Epithelial cell of proximal tubule (primary cell): Measurements from ENCODE around the gene NPM1. TPM values are rescaled to one million over a fixed set of nuclear protein-coding genes. Genes with fewer than 3 reads are reported as not detected.
"Not testable (repeated sequence)": the region's sequence is repeated elsewhere in the genome, so short reads cannot be mapped to it uniquely, and the experiment has no call there.

Experiments used
- DNase-seq: peaks from one replicate; pipeline ENCODE4 v3.0.0-alpha.2; 2011; ENCODE audit warnings: low read depth
- H3K4me3 ChIP-seq: 2 replicates; pipeline ENCODE4 v1.5.1; 2011; ENCODE audit warnings: low read depth, mild to moderate bottlenecking, low read length
- total RNA-seq: library from RNA; depleted of rRNA; stranded (reverse); fragments of >200 nt; gene quantifications from 2 replicates; pipeline ENCODE4 v1.2.3, GENCODE V29; 2015
- TF ChIP-seq, protein P1 (sequence below): conservative IDR thresholded peaks from 2 replicates; pipeline ENCODE4 v1.5.1; 2012; ENCODE audit warnings: low read depth, mild to moderate bottlenecking, low read length

Gene NPM1
- total RNA-seq, 1 donor from 2014 or later = 1,693 TPM

GRCh38 chr5:171405615-171406014 lies 18.0 kb downstream of the NPM1 start:
- DNase-seq = no peak

GRCh38 chr5:171407234-171407633 lies 19.6 kb downstream of the NPM1 start:
- DNase-seq = no peak
- no peak overlapping the region for H3K4me3 ChIP-seq
- TF ChIP-seq, protein P1, sequence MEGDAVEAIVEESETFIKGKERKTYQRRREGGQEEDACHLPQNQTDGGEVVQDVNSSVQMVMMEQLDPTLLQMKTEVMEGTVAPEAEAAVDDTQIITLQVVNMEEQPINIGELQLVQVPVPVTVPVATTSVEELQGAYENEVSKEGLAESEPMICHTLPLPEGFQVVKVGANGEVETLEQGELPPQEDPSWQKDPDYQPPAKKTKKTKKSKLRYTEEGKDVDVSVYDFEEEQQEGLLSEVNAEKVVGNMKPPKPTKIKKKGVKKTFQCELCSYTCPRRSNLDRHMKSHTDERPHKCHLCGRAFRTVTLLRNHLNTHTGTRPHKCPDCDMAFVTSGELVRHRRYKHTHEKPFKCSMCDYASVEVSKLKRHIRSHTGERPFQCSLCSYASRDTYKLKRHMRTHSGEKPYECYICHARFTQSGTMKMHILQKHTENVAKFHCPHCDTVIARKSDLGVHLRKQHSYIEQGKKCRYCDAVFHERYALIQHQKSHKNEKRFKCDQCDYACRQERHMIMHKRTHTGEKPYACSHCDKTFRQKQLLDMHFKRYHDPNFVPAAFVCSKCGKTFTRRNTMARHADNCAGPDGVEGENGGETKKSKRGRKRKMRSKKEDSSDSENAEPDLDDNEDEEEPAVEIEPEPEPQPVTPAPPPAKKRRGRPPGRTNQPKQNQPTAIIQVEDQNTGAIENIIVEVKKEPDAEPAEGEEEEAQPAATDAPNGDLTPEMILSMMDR = no peak

More at GRCh38 chr5:171405615-171406014, 18.0 kb downstream of the NPM1 start:
- TF ChIP-seq, protein P1 = peak; percentile 46
- H3K4me3 ChIP-seq = no peak overlapping the region

DNA sequence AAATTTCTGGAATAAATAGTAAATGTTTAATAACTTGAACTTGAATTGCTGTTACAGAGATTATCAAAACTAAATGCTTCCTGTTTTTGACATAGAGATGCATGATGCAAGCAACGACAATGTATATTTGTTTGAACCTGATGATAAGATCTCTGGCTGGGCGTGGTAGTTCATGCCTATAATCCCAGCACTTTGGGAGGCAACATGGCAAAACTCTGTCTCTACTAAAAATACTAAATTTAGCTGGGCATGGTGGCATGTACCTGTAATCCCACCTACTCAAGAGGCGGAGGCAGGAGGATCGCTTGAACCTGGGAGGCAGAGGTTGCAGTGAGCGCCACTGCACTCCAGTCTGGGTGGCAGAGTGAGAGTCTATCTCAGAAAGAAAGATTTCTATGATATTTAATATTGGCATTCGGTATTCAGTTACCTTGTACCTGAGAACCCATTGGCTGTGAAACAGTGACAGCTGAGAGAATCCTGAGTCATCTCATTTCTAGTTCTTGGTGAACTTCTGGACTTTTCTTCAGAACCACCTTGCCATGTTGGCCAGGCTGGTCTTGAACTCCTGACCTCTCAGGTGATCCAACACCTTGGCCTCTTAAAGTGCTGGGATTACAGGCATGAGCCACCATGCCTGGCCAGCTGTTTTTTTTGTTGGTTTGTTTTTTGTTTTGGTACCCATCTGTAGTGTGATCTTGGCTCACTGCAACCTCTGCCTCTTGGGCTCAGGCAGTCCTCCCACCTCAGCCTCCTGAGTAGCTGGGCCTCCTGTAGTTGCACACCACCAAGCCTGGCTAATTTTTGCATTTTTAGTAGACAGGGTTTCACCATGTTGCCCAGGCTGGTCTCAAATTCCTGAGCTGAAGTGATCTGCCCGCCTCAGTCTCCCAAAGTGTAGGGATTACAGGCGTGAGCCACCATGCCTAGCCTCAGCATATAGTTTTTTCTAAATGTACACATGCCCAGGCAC lies 21.8 kb downstream of the NPM1 start:
- H3K4me3 ChIP-seq = no peak overlapping the region
- no peak for DNase-seq
- TF ChIP-seq, protein P1 = no peak

GRCh38 chr5:171410181-171410580 lies 22.5 kb downstream of the NPM1 start:
- TF ChIP-seq, protein P1 = no peak

GRCh38 chr5:171412186-171412585 lies 24.5 kb downstream of the NPM1 start:
- H3K4me3 ChIP-seq = no peak overlapping the region
- no peak for DNase-seq
- TF ChIP-seq, protein P1 = no peak

More at GRCh38 chr5:171410181-171410580, 22.5 kb downstream of the NPM1 start:
- H3K4me3 ChIP-seq = no peak overlapping the region
- no peak for DNase-seq

GRCh38 chr5:171413153-171413910 lies 25.7 kb downstream of the NPM1 start:
- H3K4me3 ChIP-seq = no peak overlapping the region
- TF ChIP-seq, protein P1 = no peak

GRCh38 chr5:171413993-171414392 lies 26.3 kb downstream of the NPM1 start:
- H3K4me3 ChIP-seq, DNase-seq: not testable (repeated sequence)

More at GRCh38 chr5:171413153-171413910, 25.7 kb downstream of the NPM1 start:
- DNase-seq = no peak
